Activated T-cell treated with anti-CD3 and anti-CD28 coated beads, Interleukin-2, amount 50 U/mL, for 4 hours (primary cell): Measurements from ENCODE around the gene TNFRSF25. TPM values are rescaled to one million over a fixed set of nuclear protein-coding genes. Genes with fewer than 3 reads are reported as not detected.

Experiments
- ATAC-seq, 2 donors: fragments of 200-7000 bp; cut with Tn5 transposase; one replicate each; pipeline ENCODE4 v1.10.0; 2021
- DNase-seq: peaks from one replicate; pipeline ENCODE4 v3.0.0-alpha.2; 2020
- H3K27me3 Mint-ChIP-seq: one replicate; pipeline ENCODE4 v1.8.0; 2021; ENCODE audit warnings: low read depth, mixed read lengths
- H3K36me3 Mint-ChIP-seq: one replicate; pipeline ENCODE4 v1.8.0; 2022; ENCODE audit warnings: mixed read lengths; ENCODE audit not compliant: insufficient read depth
- H3K4me1 Mint-ChIP-seq: one replicate; pipeline ENCODE4 v1.8.0; 2021; ENCODE audit warnings: low read depth, mixed read lengths
- H3K4me3 Mint-ChIP-seq: one replicate; pipeline ENCODE4 v1.8.0; 2021; ENCODE audit warnings: mild to moderate bottlenecking, moderate library complexity, mixed read lengths
- H3K9me3 Mint-ChIP-seq: one replicate; pipeline ENCODE4 v1.8.0; 2021; ENCODE audit warnings: mixed read lengths
- total RNA-seq, 3 donors: library from RNA; stranded (reverse); gene quantifications; one replicate each; pipeline ENCODE4 v1.2.1, GENCODE V29; 2021

TNFRSF25 gene
- total RNA-seq, 3 donors from 2014 or later = 137 to 149 (median 145) TPM

DNA sequence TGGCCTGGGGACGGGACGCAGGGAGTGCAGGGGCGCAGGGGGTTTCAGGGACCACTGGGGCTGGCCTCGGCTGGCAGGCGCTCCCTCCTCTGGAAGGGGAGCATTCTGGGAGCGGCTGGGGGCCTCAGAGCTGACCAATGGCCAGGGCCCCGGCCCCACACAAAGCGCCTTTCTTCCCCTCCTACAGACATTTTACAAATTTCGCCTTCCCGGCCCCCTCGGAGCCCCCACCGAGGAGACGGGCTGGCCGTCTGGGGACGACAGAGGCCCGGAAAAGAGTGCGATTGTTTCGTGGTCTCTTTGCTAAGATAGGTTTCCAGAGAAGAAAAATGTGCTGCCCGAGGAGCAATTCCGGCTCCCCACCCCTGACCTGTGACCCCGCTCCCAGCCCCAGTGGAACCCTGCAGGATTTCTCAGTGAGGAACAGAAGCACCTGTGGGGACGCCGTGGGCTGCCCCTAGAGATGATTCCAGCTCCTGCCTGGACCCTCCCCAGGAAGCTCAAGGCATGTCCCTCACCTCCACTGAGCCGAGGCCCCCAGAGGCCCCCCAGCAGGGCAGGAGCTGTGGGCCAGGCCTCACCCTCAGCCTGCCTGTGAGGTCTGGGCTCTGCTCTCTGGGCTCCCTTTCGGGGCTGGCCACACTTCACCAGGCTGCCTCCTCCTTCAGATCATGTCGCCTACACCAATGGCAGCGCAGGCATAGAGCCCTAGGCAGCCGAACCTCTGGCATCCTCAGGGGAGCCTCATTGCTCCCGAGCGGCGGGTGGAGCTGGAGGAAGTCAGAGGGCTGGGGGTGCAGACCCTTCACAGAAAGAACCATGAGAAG is 40.5 kb upstream of the TNFRSF25 start:
- Mint-ChIP-seq H3K4me3 (no peak overlapping the region), H3K27me3 (peaks cover 8% of the 10 kb centered on the region), H3K9me3 (no peaks in the 10 kb centered on the region), H3K4me1 (no peaks in the 10 kb centered on the region), H3K36me3 (no peaks in the 10 kb centered on the region)
- DNase-seq = no peak
- ATAC-seq = no peak

GRCh38 chr1:6505367-6506209 is 39.6 kb upstream of the TNFRSF25 start:
- Mint-ChIP-seq H3K4me1 (no peaks in the 10 kb centered on the region), H3K36me3 (no peaks in the 10 kb centered on the region), H3K27me3 (peaks cover 13% of the 10 kb centered on the region), H3K4me3 (no peak overlapping the region), H3K9me3 (no peaks in the 10 kb centered on the region)
- DNase-seq (no peak), ATAC-seq (no peak)

- ATAC-seq (no peak), DNase-seq (no peak)
- Mint-ChIP-seq H3K36me3 (no peaks in the 10 kb centered on the region), H3K4me1 (no peaks in the 10 kb centered on the region), H3K27me3 (peaks cover 13% of the 10 kb centered on the region), H3K9me3 (no peaks in the 10 kb centered on the region), H3K4me3 (no peak overlapping the region)
These were observed 38.9 kb upstream of the TNFRSF25 start for GRCh38 chr1:6504887-6505286.

DNA sequence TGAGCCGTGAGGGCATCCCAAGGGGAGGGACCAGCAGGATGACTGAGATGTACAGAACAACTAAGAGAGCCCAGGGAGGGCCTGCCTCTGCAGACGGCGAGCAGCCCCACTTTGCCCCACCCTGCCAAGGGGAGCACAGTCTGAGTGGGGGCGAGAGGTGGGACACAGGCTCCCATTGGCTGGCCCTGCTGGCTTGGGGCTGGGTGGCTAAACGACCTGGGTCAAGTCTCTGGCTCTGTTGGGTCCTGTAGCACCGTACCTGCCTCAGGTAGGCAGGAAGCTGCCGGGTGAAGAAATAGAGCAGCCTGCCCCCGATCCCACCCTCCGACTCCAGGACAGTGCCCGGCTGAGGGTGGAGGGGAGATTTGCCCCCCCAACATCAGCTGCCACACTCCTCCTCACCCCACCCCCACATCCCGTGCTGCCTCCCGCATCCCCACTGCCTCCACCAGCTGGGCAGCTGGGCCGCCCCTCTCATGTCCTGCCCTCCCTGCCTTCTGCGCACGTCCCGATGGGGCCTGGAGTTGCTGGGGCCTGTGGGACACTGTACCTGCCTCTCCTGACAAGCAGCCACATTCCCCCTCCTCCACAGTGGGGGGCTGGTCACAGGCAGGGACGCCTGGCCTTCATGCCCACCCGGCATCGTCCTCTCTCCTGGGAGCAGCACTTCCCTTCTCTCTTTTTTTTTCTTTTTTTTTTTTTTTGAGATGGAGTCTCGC is 38.1 kb upstream of the TNFRSF25 start:
- no peaks in the 10 kb centered on the region for H3K9me3 Mint-ChIP-seq
- H3K36me3 Mint-ChIP-seq = no peaks in the 10 kb centered on the region

GRCh38 chr1:6502000-6502891 is 36.3 kb upstream of the TNFRSF25 start:
- peaks cover 16% of the 10 kb centered on the region for H3K27me3 Mint-ChIP-seq
- DNase-seq = no peak
- H3K4me1 Mint-ChIP-seq = peaks cover 8% of the 10 kb centered on the region
- H3K9me3 Mint-ChIP-seq = no peaks in the 10 kb centered on the region
- no peak overlapping the region for H3K4me3 Mint-ChIP-seq
- no peaks in the 10 kb centered on the region for H3K36me3 Mint-ChIP-seq
- no peak for ATAC-seq

More for the DNA sequence above, 38.1 kb upstream of the TNFRSF25 start:
- Mint-ChIP-seq H3K4me1 (no peaks in the 10 kb centered on the region), H3K4me3 (no peak overlapping the region), H3K27me3 (peaks cover 14% of the 10 kb centered on the region)
- ATAC-seq = no peak
- no peak for DNase-seq

DNA sequence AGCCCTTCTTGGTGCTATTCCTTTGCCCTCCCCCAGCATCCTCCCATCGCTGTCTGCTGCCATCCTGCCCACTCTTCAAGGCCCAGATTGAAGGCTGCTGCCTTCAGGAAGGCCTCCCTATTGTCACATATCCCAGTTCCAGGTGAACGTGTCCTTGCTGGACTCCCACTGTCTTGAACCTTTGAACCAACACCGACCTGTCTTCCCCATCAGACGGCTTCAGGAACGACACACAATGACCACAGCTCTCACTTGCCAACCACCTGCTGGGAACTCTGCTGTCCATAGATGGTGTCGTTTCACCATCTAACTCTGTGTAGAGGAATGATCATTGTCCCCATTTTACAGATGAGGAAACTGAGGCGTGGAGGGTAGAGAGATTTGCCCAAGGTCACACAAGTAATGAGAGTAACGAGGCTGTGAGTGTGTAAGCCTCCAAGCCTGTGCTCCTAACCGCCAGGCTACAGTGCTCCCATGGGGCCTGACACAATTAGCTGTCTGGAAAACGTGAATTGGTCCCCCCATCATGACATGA is 35.4 kb upstream of the TNFRSF25 start:
- DNase-seq (no peak), ATAC-seq (no peak)
- Mint-ChIP-seq H3K27me3 (peaks cover 10% of the 10 kb centered on the region), H3K9me3 (no peaks in the 10 kb centered on the region), H3K4me1 (peaks cover 11% of the 10 kb centered on the region), H3K36me3 (no peaks in the 10 kb centered on the region), H3K4me3 (no peak overlapping the region)

- no peaks in the 10 kb centered on the region for H3K36me3 Mint-ChIP-seq
- no peaks in the 10 kb centered on the region for H3K9me3 Mint-ChIP-seq
- no peak overlapping the region for H3K4me3 Mint-ChIP-seq
- peaks cover 10% of the 10 kb centered on the region for H3K27me3 Mint-ChIP-seq
- DNase-seq (no peak), ATAC-seq (no peak)
- peaks cover 13% of the 10 kb centered on the region for H3K4me1 Mint-ChIP-seq
These were observed 34.7 kb upstream of the TNFRSF25 start for GRCh38 chr1:6500544-6501278.

DNA sequence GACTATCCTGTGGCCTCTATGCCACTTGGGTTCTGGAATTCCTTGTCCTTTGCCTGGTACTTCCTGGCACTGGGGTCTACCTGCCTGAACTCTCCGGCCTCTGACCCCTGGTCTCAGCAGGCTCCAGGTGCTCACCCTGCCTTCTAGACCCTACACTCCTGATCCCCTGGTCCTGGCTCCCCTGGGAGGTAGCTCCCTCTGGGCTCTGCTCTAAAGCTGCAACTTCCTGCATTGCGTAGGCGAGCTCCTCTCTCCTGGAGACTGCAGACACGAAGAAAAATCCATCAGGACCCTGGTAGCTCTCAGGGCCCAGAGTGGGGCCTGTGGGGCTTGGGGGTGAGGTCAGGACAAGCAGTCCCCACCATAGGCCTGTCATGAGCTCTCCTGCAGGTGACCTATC is 33.3 kb upstream of the TNFRSF25 start:
- no peak overlapping the region for H3K4me3 Mint-ChIP-seq
- no peaks in the 10 kb centered on the region for H3K9me3 Mint-ChIP-seq
- no peaks in the 10 kb centered on the region for H3K36me3 Mint-ChIP-seq
- no peak for ATAC-seq
- no peak for DNase-seq
- peaks cover 15% of the 10 kb centered on the region for H3K4me1 Mint-ChIP-seq
- H3K27me3 Mint-ChIP-seq = peaks cover 8% of the 10 kb centered on the region

- Mint-ChIP-seq H3K27me3 (peaks cover 8% of the 10 kb centered on the region), H3K9me3 (no peaks in the 10 kb centered on the region), H3K36me3 (no peaks in the 10 kb centered on the region), H3K4me3 (no peak overlapping the region), H3K4me1 (peaks cover 15% of the 10 kb centered on the region)
- no peak for DNase-seq
- ATAC-seq = no peak
These were observed 32.7 kb upstream of the TNFRSF25 start for GRCh38 chr1:6498576-6499111.

- Mint-ChIP-seq H3K9me3 (no peaks in the 10 kb centered on the region), H3K4me1 (peaks cover 18% of the 10 kb centered on the region), H3K4me3 (peak overlapping the region; percentile 77), H3K36me3 (no peaks in the 10 kb centered on the region), H3K27me3 (peaks cover 8% of the 10 kb centered on the region)
- no peak for ATAC-seq
- no peak for DNase-seq
These were observed 32.0 kb upstream of the TNFRSF25 start for GRCh38 chr1:6497867-6498575.

DNA sequence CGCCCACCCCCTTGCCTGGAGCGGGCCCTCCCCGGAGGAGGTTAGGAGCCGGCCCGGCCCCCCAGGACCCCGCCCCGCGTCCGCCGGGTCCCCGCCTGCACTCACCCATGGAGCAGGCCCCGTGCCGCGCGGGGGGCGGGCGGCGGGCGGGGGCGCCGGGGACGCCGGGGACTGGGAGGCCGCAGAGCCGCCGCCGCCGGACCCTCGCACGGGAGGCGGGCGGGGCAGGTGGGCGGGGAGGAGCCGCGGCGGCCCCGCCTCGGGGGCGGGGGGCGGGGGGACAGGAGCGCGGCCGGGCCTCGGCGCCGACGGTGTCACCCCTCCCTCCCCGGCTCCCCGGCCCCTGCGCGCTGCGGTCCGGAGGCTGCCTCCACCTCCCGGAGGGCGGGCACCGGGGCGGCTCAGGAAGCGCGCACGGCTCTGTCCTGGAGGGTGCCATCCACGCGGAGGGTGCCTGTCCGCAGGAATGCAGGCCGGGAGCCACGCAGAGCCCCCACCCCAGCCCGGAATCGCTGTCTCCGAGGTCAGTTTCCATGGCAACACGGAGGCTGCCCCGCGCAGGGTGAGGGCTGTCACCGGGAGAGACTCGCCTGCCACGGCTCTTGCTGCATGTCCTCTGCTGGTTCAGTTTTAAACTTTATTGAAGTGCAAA is 31.4 kb upstream of the TNFRSF25 start:
- H3K27me3 Mint-ChIP-seq = peaks cover 8% of the 10 kb centered on the region
- ATAC-seq = peak; percentile 79 to 84
- DNase-seq = peak; percentile 30
- H3K9me3 Mint-ChIP-seq = no peaks in the 10 kb centered on the region
- H3K4me3 Mint-ChIP-seq = peak overlapping the region; percentile 77
- H3K36me3 Mint-ChIP-seq = no peaks in the 10 kb centered on the region
- H3K4me1 Mint-ChIP-seq = peaks cover 19% of the 10 kb centered on the region

- H3K27me3 Mint-ChIP-seq = peaks cover 8% of the 10 kb centered on the region
- peak overlapping the region; percentile 43 for H3K4me3 Mint-ChIP-seq
- H3K36me3 Mint-ChIP-seq = no peaks in the 10 kb centered on the region
- ATAC-seq = no peak
- DNase-seq = no peak
- no peaks in the 10 kb centered on the region for H3K9me3 Mint-ChIP-seq
- peaks cover 20% of the 10 kb centered on the region for H3K4me1 Mint-ChIP-seq
These were observed 30.9 kb upstream of the TNFRSF25 start for GRCh38 chr1:6496890-6497214.
